Measurements from ENCODE around the gene GALNT18. TPM values are rescaled to one million over a fixed set of nuclear protein-coding genes. Genes with fewer than 3 reads are reported as not detected.

GALNT18 gene
- polyA plus RNA-seq, 1 donor from 2014 or later: 7.6 TPM

DNA sequence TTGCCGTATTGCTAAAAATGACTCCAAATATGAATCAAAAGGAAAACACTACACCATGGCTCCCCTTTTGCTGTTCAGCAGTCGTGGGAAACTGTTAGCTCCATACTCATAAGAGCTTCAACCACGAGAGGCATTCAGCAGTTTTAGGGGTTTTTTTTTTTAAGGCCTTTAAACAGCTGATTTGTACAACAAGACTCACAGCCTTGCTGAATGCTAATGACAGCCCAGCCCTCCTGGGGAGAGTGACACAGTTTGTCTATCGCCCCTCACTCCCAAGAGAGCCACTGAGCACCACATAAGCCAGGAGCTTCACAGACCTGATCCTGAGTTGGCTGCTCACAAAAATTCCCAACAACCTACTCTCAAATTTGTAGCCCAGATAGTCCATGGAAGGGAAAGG lies 32.4 kb downstream of the GALNT18 start:
- Histone ChIP-seq H3K4me2 (ENCODE audit: low read length) (no peak overlapping the region), H3K27ac (ENCODE audit: low read length) (no peak overlapping the region), H3K9me3 (ENCODE audit: low read length) (no peaks in the 10 kb centered on the region), H3K79me2 (replicated peaks; ENCODE audit: insufficient read depth, low read length) (no peaks in the 10 kb centered on the region), H3K36me3 (ENCODE audit: insufficient read depth, low read length) (no peaks in the 10 kb centered on the region), H3F3A (ENCODE audit: insufficient read depth, low read length, poor library complexity, severe bottlenecking) (no peaks in the 10 kb centered on the region), H3K9me2 (ENCODE audit: insufficient read depth, low read length) (no peaks in the 10 kb centered on the region), H3K27me3 (ENCODE audit: insufficient read depth, low read depth, low read length) (no peaks in the 10 kb centered on the region), H2AFZ (ENCODE audit: low read depth, low read length) (no peak overlapping the region), H3K9ac (ENCODE audit: low read length) (no peak overlapping the region), H4K20me1 (ENCODE audit: insufficient read depth) (no peaks in the 10 kb centered on the region), H3K4me3 (ENCODE audit: low read length) (no peak overlapping the region)
- TF ChIP-seq POLR2AphosphoS5 (IDR thresholded peaks at IDR 0.05) (no peak), EP300 (conservative IDR thresholded peaks at IDR 0.05; ENCODE audit: poor library complexity, severe bottlenecking) (no peak), EZH2 (IDR thresholded peaks at IDR 0.05; ENCODE audit: borderline replicate concordance, insufficient read depth, low read length, poor library complexity, severe bottlenecking) (no peak), RAD21 (conservative IDR thresholded peaks at IDR 0.05) (no peak), TAF1 (IDR thresholded peaks at IDR 0.05; ENCODE audit: low read depth) (no peak), SMC3 (conservative IDR thresholded peaks at IDR 0.05; ENCODE audit: poor library complexity) (no peak), CTCF (IDR thresholded peaks at IDR 0.05; ENCODE audit: poor library complexity, severe bottlenecking) (no peak)

GRCh38 chr11:11588891-11589290 lies 32.9 kb downstream of the GALNT18 start:
- Histone ChIP-seq H2AFZ (ENCODE audit: low read depth, low read length) (no peak overlapping the region), H3K79me2 (replicated peaks; ENCODE audit: insufficient read depth, low read length) (no peaks in the 10 kb centered on the region), H3K4me2 (ENCODE audit: low read length) (no peak overlapping the region), H3K9me2 (ENCODE audit: insufficient read depth, low read length) (no peaks in the 10 kb centered on the region), H3K4me3 (ENCODE audit: low read length) (no peak overlapping the region), H3F3A (ENCODE audit: insufficient read depth, low read length, poor library complexity, severe bottlenecking) (no peaks in the 10 kb centered on the region), H3K27ac (ENCODE audit: low read length) (no peak overlapping the region), H3K36me3 (ENCODE audit: insufficient read depth, low read length) (no peaks in the 10 kb centered on the region), H4K20me1 (ENCODE audit: insufficient read depth) (no peaks in the 10 kb centered on the region), H3K9me3 (ENCODE audit: low read length) (no peaks in the 10 kb centered on the region), H3K27me3 (ENCODE audit: insufficient read depth, low read depth, low read length) (no peaks in the 10 kb centered on the region), H3K9ac (ENCODE audit: low read length) (no peak overlapping the region)
- TF ChIP-seq MXI1 (conservative IDR thresholded peaks at IDR 0.05; ENCODE audit: poor library complexity, severe bottlenecking) (no peak), RAD21 (conservative IDR thresholded peaks at IDR 0.05) (no peak), POLR2AphosphoS5 (IDR thresholded peaks at IDR 0.05) (no peak), EP300 (conservative IDR thresholded peaks at IDR 0.05; ENCODE audit: poor library complexity, severe bottlenecking) (no peak), SMC3 (conservative IDR thresholded peaks at IDR 0.05; ENCODE audit: poor library complexity) (no peak), EZH2 (IDR thresholded peaks at IDR 0.05; ENCODE audit: borderline replicate concordance, insufficient read depth, low read length, poor library complexity, severe bottlenecking) (no peak), CTCF (IDR thresholded peaks at IDR 0.05; ENCODE audit: poor library complexity, severe bottlenecking) (no peak), TAF1 (IDR thresholded peaks at IDR 0.05; ENCODE audit: low read depth) (no peak)
- TF ChIP-seq, protein P1, sequence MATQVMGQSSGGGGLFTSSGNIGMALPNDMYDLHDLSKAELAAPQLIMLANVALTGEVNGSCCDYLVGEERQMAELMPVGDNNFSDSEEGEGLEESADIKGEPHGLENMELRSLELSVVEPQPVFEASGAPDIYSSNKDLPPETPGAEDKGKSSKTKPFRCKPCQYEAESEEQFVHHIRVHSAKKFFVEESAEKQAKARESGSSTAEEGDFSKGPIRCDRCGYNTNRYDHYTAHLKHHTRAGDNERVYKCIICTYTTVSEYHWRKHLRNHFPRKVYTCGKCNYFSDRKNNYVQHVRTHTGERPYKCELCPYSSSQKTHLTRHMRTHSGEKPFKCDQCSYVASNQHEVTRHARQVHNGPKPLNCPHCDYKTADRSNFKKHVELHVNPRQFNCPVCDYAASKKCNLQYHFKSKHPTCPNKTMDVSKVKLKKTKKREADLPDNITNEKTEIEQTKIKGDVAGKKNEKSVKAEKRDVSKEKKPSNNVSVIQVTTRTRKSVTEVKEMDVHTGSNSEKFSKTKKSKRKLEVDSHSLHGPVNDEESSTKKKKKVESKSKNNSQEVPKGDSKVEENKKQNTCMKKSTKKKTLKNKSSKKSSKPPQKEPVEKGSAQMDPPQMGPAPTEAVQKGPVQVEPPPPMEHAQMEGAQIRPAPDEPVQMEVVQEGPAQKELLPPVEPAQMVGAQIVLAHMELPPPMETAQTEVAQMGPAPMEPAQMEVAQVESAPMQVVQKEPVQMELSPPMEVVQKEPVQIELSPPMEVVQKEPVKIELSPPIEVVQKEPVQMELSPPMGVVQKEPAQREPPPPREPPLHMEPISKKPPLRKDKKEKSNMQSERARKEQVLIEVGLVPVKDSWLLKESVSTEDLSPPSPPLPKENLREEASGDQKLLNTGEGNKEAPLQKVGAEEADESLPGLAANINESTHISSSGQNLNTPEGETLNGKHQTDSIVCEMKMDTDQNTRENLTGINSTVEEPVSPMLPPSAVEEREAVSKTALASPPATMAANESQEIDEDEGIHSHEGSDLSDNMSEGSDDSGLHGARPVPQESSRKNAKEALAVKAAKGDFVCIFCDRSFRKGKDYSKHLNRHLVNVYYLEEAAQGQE (IDR thresholded peaks at IDR 0.05; ENCODE audit: borderline replicate concordance): no peak

Data from neural cell (in vitro differentiated cells).